Limb (tissue), 2 donors: Measurements from ENCODE around the gene VDAC1.
"Not testable (repeated sequence)": the region's sequence is repeated elsewhere in the genome, so short reads cannot be mapped to it uniquely, and the experiment has no call there.

Experiments used
- DNase-seq, 2 donors: peaks; one replicate each; pipeline ENCODE4 v3.0.0-alpha.2; 2016; ENCODE audit errors: extremely low spot score in 2 of 2

The VDAC1 gene, protein sequence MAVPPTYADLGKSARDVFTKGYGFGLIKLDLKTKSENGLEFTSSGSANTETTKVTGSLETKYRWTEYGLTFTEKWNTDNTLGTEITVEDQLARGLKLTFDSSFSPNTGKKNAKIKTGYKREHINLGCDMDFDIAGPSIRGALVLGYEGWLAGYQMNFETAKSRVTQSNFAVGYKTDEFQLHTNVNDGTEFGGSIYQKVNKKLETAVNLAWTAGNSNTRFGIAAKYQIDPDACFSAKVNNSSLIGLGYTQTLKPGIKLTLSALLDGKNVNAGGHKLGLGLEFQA

DNA sequence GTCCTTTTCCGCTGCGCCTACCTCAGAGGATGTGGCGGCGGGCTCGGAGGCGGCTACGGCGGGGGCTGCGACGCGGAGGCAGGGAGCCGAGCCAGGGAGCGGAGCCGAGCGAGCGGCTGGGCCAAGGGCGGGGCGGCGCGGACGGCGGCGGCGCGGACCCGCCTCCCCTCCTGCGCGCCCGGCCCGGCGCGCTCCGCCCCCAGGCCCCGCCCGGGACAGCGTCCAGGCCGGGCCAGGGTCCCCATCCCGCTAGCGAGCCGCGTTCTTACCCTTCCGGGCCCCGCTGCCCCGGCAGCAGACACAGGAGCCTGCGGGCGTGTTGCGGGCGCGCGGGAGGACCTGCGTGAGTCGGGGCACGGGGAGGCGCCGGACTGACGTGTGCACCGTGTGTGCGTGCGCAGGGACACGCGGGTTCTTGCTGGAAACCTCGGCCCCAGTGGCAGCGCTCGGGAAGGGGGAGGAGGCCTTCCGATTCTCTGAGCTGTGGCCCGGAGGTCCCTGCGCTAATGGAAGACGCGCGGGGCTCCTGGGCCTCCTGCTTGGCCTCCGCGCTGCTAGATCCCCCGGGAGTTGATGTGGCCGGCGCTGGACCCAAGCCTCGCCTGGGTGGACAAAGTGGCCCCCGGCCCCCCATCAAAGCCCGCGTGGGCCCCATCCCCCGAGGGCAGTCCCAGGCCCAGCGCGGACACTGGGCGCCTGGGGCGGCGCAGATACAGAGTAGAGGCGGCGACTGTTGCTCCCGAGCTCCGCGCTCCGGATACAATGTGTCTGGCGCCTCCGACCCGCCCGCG lies at the start of gene VDAC1:
VDAC1 (minus strand) TSS at position 350 of the 791 bp plus-strand sequence. CDS start 11,963 bp downstream, outside the sequence.
- peak; percentile 69 to 88 for DNase-seq

DNA sequence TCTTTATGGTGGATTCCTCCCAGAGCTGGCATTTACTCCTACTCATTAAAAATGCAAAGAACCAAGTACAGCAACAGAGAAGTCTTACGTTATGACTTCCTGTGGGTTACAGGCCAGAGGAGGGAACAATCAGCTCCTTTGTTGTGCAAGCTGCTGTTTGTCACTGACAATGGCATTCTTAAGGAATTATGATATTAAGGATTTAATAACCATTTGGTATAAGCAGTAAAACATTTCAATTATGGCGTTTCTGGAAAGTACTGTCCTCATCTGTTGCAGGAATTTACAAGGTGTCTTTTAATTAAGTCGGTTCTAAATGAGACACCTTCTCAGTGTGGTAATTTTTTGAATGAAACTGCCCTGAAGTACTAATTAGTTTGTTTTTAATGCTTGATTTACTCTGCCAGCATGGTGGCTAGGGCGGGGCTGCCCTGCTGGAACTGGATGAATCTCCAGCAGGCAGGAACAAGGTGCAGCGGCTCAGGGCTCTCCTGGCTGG lies 49.1 kb upstream of the VDAC1 start:
- DNase-seq = no peak

DNA sequence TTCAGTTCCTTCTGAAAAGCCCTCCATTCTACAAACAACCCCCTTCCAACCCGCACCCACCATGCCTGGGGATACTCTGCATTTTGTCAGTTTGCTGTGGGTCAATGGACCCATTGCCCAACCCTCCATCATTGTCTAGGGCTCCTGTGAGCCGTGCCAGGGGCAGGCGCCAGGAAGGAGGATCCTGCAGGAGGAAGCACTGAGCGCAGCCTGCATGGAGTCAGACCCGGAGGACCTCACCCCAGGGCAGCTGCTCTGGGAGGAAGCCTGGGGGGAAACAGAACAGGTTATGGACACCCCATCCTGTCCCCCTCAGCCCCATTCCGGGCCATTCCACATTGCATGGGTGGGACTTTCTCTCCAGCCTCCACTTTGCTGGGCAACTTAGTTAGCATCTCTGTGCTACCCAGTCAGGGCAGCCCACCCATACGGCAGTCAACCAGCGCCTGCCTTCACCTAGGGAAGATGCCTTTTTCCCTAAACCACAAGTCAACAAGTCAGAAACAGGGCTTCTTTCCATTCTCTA lies 48.6 kb upstream of the VDAC1 start:
- no peak for DNase-seq

DNA sequence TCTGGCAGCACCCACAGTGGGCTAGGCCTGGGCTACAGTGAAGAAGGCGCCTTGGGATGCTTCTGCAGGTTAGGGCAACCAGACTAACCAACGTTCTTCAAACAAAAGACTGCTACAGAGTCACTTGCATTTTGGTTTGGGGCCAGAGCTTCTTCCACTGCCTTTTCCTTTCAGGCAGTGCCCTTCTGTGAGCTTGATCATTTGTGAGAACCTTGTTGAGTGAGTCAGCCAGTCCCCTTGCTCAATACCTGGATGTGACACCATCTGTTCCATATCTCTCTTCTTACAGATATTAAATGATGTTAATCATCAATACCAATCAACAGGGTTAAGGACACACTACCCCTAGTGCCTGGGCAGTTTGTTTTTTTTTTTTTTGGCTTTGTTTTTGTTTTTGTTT lies 46.5 kb upstream of the VDAC1 start:
- no peak for DNase-seq

DNA sequence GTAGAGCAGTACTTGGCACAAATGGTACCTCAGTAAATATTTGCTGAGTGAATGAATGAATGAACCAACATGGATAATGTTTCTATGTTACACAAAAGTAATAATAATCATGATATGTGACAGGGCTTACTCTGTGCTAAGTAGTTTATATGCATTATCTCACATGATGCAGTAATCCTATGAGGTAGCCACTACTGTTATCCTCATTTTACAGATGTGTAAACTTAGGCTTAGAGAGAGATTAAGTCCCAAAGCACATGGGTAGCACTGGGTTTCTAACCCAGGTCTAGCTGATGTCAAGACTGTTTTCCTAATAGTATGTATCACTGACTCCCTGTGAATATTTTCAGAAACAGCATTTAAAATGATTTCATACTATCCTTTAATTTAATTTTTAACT lies 44.1 kb upstream of the VDAC1 start:
- no peak for DNase-seq

DNA sequence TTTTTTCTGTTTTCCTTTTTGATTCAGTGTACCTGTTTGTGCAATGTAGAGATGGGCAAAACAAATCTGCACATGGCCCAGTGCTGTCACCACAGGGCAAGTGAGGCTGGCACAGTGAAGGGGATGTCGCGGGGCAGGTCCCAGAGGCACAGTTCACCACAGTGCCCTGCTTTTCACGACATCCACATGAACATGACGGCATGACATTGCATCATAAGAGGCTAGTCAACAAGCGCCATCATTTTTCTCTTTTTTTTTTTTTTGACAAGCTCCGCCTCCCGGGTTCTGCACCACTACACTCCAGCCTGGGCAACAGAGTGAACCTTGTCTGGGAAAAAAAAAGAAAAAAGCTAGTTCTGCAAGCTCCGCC lies 42.9 kb upstream of the VDAC1 start:
- no peak for DNase-seq

DNA sequence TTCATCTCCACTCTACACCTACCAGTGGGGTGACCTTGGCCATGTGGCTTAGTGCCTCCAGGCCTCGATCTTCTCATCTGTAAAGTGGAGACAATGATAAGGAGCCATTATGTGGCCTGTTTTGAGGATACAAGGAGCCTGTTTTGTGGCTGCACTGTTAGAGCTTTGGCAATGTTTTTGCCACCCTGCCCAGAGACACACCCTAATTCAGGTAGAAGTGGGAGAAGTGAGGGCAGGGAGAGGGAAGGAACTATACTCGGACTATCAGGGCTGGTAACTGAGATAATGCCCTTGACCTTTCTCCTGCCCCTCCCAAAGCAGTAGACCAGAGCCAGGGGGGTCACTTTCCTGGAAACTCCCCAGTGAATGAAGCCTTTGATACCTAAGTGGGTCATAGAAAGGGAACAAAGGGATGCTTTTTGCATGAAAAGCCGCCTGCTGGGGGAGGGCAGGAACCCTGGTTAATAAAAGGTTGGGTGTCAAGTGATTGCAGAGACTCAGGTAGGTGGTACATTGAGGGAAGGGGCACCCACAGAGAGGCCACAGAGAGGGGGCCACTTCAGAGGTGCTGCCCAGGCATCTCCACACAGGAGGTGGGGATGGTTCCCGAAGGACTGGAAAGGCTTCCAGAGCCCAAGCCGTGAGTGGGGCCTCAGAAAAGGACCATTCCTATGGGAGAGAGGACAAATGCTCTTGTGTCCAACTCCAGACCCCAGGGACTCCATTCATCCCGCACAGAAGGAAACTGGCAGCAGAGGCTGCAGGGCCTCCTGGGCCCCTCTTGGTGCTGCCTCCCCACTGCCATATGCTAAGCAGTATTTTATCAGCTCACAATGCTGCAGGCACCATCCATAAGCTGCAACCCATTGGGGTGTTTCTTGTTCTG lies 42.3 kb upstream of the VDAC1 start:
- DNase-seq = no peak

DNA sequence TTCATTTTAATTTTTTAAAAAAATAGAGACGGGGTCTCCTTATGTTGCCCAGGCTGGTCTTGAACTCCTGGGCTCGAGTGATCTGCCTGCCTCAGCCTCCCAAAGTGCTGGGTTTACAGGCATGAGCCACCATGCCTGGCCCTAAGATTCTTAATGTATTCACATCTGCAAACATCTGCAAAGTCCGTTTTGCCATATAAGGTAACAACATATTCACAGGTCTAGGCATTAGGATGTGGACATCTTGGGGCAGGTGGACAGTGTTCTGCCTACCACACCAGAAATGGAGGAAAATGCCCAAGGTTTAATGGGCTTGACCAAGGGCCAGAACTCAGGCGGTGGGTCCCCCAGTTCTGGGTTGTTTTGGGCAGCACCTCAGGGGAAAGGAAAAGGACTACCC lies 41.6 kb upstream of the VDAC1 start:
- no peak for DNase-seq

DNA sequence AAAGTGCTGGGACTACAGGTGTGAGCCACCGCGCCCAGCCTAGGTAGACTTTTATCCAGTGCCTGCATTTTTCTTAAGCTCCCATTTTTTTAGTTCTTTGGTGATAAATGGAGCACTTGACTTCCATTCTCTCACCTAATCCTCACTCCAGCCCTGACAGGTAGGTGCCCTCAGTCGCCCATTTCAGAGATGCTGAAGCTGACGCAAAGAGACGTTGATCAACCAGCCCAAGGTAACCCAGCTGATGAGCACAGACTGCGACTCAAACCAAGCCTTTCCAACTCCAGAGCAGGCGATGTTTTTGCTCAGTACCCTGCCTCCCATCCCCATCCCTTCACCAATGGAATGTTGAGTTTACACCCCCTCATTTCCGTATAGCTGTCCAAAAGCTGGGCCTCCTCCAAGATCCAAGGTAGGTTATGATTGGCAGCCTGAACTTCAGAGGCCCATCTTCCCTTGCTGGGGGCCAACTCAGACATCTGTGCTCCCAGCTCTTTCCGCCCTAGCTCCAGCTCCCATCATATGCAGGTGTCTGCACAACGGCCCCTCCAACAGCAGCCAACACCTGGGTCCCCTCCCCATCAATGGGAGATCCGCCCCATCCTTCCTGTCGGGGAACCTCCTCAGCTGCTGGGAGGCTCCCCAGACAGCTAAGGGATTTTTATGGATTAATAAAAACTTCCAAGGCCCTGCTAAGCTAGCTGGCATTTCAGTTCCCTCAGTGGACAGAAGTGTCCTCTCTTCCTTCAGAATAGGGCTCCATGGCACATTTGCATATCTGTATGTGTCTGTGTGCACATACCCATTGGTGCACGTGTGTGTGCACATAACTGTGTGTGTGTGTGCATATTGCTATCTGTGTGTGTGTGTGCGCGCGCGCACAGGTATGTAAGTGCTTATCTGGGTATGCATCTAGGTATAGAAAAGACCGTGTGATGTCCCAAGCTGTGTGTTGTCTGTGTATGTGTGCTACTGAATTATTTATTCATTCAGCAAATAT lies 39.3 kb upstream of the VDAC1 start:
- no peak for DNase-seq

DNA sequence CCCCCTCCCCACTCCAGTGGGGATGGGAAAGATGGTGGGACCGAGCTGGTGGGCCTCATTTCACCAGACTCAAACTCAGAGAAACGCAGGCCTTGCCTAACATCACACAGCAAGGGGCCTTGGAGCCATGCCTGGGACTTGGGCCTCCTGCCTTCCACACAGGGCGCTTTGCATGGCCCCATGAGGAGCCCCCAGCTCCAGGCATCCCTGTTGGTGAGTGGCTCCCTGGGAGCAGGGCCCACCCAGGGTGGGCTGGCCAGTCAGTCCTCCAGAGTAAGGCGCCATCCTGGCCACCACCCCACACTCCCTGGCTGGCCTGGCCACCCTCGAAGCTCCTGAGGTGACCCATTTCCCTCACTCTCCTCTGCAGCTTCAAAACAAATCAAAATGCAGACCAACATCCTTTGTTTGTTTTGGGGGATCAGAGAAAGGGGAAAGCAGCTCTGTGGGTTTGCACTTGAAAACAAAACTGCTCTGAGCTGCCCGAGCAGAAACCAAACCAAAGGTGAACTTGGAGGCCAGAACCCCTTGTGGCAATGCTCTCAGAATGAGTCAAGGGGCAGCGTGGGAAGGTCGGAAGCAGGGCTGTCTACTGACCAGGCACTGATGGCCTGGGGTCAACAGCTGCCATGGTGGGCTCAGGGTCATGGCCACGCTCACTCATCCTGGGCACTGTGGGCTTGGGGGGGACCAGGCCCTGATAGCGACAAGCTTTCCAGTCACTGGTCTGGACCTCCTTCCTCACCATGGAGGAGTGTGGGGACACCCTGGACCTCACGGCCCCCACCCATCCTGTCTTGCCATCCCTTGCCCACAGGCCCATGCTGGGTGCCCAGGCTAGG lies 37.0 kb upstream of the VDAC1 start:
- DNase-seq = no peak

DNA sequence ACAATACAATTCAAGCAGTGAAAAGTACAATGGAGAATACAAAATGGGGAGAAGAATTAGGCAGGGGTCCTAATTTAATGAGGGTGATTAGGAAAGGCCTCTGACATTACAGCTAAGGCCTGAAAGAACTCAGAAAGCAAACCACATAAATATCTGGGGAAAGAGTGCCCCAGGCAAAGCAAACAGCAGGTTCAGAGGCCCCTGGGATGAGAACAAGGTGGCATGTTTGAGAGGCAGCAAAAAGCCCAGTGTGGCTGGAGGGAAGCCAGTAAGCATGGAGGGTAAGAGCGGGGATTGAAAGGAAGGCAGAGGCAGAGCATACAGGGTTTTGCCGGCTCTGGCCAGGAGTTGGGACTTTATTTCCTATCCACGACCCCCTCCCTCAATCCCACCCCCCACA lies 33.4 kb upstream of the VDAC1 start:
- no peak for DNase-seq

DNA sequence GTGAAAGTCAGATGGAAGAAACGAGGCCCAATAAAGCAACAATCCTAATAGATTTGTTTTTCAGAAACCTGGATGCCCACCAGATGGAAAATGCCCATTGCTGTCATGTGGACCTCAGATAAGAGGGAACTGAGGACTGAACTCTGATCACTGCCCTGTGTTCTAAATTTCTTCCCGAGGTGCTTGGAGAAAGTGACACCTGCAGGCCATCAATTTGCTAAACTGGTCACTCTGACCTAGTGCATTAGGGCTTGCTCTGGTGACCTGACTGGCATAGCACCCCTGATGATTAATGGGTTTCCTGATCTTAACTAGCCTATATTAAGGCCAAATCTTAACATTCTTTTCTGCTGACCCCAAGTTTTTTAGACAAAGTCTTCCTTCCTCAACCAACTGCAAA lies 32.4 kb upstream of the VDAC1 start:
- no peak for DNase-seq

DNA sequence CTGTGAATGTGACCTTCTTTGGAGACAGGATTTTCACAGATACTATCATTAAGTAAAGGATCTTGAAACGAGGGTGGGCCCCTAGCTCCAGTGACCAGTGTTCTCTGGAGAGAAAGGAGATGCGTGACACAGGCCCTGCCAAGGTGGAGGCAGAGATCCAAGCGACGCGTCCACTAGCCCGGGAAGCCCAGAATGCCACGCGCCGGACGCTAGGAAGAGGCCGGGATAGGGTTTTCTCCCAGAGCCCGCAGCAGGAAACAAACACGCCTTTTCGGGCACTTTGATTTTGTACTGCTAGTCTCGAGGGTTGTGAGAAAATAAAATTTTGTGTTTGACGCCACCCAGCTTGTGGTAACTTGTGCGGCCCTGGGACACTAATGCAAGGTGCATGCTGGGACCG lies 29.6 kb upstream of the VDAC1 start:
- no peak for DNase-seq

DNA sequence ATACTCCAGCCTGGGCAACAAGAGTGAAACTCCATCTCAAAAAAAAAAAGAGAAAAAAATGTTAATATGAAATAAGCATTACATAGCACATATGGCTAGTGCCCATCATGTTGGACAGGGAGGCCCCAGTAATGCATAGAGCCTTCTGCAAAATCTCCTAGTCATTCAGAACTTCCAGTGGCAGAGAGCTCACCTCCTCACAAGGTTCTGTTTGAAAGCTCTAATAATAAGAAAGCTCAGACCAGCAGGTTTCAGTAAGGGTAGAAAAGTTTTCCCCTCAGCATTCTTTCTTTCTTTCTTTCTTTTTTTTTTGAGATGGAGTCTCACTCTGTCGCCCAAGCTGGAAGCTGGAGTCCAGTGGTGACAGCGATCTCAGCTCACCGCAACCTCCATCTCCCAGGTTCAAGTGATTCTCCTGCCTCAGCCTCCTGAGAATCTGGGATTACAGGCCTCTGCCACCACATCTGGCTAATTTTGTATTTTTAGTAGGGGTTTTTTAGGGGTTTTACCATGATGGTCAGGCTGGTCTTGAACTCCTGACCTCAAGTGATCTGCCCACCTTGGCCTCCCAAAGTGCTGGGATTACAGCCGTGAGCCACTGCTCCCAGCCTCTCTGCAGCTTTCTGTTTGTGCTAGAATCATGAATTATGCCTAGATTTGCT lies 25.7 kb upstream of the VDAC1 start:
- DNase-seq = not testable (repeated sequence)

DNA sequence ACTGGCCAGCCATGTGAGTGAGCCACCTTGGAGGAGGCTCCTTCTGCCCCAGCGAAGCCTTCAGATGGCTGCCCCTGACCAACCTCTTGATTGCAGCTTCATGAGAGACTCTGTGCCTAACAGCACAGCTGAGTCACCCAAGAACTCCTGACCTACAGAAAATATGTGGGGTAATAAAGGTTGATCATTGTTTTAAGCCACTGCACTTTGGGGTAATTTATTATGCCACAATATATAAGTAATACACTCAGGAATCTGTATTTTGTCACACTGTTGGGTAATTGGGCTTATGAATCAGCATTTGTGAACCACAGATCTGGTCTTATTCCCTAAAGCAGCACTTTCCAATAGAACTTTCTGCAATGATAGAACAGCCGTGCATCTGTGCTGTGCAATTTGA lies 24.4 kb upstream of the VDAC1 start:
- no peak for DNase-seq

DNA sequence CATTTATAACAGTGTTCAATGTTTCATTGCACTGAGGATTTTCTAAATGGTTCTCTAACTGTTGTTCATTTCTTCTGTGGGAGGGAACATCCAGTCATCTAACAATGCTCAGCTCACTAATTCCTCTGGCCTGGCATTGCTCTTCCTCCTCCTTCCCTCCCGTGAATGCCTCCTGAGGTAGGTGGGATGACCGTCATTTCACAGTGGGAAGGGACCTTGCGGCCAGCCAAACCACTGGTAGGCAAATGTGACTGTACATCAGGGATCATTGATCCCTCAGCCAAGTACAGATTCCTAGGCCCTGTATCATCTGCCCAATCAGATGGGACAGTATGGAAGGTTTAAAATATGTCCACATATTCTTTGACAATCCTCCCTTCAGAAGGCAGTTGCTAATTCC lies 23.7 kb upstream of the VDAC1 start:
- DNase-seq = no peak

DNA sequence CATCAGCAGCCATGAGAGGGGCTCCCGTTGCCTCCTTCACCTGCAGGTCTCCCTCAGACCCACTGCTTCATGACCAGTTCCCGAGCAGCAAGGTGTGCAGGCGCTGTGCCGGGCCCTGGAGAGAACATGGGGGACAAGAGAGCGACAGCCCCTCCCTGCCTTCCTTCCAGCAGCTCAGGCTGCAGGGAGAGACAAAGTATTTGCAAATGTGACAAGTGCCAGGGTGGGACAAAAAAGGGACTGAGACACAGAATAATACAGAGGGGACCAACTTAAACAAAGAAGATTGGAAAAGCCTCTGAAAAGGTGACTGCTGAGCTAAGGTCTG lies 22.5 kb upstream of the VDAC1 start:
- DNase-seq = no peak

DNA sequence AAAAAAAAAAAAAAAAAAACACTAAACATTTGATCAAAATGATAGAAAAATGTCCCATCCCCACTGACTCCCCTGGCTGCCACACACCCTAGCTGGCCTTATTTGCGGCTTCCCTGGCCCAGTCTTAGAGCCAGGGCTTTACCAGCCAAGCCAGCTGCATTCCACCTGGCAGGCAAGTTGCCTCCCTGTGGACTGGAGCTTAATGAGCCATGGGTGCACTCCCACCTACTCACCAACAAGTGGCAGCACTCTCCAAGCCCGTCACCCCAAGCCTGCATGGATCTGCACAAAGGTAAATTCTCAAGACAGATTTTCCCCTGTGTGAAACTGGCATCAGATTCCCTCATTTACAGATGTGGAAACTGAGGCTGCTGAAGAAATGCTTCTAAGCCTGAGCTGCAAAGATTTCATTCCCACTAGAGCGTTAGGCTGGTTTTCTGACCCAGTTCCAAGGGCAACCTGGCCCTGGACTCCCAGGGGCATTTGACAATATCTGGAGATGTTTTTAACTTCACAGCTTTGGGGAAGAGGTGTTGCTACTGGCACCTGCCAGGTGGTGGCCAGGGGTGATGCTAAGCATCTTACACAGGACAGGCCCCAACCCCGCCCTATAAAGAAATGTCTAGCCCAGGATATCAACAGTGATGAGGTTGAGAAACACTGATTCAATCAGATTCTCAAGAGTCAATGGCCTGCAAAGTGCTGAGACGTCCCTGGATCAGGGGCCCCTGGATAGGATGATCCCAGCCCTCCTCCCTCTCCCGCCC lies 21.9 kb upstream of the VDAC1 start:
- DNase-seq = no peak
